ENCODE measurements around the gene PTPN21. TPM values are rescaled to one million over a fixed set of nuclear protein-coding genes. Genes with fewer than 3 reads are reported as not detected.

PTPN21 gene
- total and polyA plus RNA-seq, 2 donors (not counting 3 experiments of a cell fraction or from before 2014, with no cell fraction given), result 9.2 to 16.1 TPM

DNA sequence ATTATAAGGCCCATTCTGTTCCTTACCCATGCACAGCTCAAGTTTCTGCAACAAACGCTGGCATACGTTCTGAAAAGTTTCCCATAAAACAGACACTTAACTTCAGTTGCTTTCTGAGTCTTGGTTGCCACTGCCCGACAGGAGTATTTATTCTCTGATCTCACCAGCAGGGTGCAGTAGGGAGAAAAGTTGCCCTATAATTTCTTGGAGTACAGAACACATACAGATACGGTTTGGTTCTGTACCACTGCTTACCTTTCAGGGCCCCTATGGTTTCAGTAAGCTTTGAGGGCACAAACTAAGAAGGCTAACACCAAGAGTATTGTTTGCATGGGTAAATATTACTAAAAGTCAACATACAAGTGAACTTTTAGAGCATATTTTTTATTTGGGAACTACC lies 91.5 kb downstream of the PTPN21 start:
- Histone ChIP-seq H3K9me3 (replicated peaks; ENCODE audit: control insufficient read depth, insufficient read depth, low read length) (no peaks in the 10 kb centered on the region), H3K4me3 (replicated peaks in 1 of 3; ENCODE audit: insufficient read depth in 1 of 3, low read depth in 1 of 3, low read length in 3 of 3) (no peak overlapping the region), H2AFZ (ENCODE audit: low read depth, low read length) (no peak overlapping the region), H3K9ac (replicated peaks; ENCODE audit: extremely low read depth, insufficient read depth, low read length) (no peak overlapping the region), H3K4me1 (ENCODE audit: control insufficient read depth, extremely low read depth, insufficient read depth, low read length) (no peaks in the 10 kb centered on the region), H3K9me1 (replicated peaks; ENCODE audit: control insufficient read depth, extremely low read depth, insufficient read depth, low read length) (no peaks in the 10 kb centered on the region), H3K79me2 (ENCODE audit: control insufficient read depth, insufficient read depth, low read length) (no peaks in the 10 kb centered on the region), H3K27ac (ENCODE audit: insufficient read depth, low read depth, low read length) (no peak overlapping the region), H3K4me2 (ENCODE audit: insufficient read depth, low read length) (no peak overlapping the region), H3K27me3 (ENCODE audit: control insufficient read depth in 2 of 2, insufficient read depth in 2 of 2, low read length in 2 of 2) (no peaks in the 10 kb centered on the region), H4K20me1 (replicated peaks; ENCODE audit: control insufficient read depth, extremely low read depth, insufficient read depth, low read length) (no peaks in the 10 kb centered on the region), H3K36me3 (ENCODE audit: control insufficient read depth in 2 of 2, extremely low read depth in 1 of 2, insufficient read depth in 2 of 2, low read length in 2 of 2) (peaks cover 5 to 10% of the 10 kb centered on the region in 2 experiments)
- CTCF ChIA-PET, result interaction anchor here (1.3 kb wide), 1 partner anchor 13 kb away, joined by 5 read pairs; no protein-coding TSS in a partner anchor
- peak; percentile 28 to 40 for TF ChIP-seq CTCF (IDR thresholded peaks at IDR 0.05; ENCODE audit: extremely low read depth in 1 of 2, insufficient read depth in 1 of 2, low read depth in 1 of 2, low read length in 2 of 2)
- no peak for TF ChIP-seq MAX (IDR thresholded peaks at IDR 0.05; ENCODE audit: insufficient read depth, insufficient read length)
- no TSS peak for BruUV-seq (replicated peaks)
- POLR2A ChIA-PET, result no interaction called here
- dilution Hi-C loops (cut with MboI; ENCODE audit: extremely low pct_ligation_motif_present, low sequenced_read_pairs), result no loop called here
- peak; percentile 14 for DNase-seq (ENCODE audit: low read depth, low spot score)
- no peak for FAIRE-seq
- intact Hi-C loops (cut with micrococcal nuclease), result no loop called here

GRCh38 chr14:88454886-88455285 lies 99.9 kb downstream of the PTPN21 start:
- Histone ChIP-seq H3K36me3 (ENCODE audit: control insufficient read depth in 2 of 2, extremely low read depth in 1 of 2, insufficient read depth in 2 of 2, low read length in 2 of 2) (no peaks in the 10 kb centered on the region), H3K27ac (ENCODE audit: insufficient read depth, low read depth, low read length) (no peak overlapping the region), H2AFZ (ENCODE audit: low read depth, low read length) (no peak overlapping the region), H4K20me1 (replicated peaks; ENCODE audit: control insufficient read depth, extremely low read depth, insufficient read depth, low read length) (no peaks in the 10 kb centered on the region), H3K4me2 (ENCODE audit: insufficient read depth, low read length) (no peak overlapping the region), H3K4me1 (ENCODE audit: control insufficient read depth, extremely low read depth, insufficient read depth, low read length) (no peaks in the 10 kb centered on the region), H3K9me1 (replicated peaks; ENCODE audit: control insufficient read depth, extremely low read depth, insufficient read depth, low read length) (no peaks in the 10 kb centered on the region), H3K27me3 (ENCODE audit: control insufficient read depth in 2 of 2, insufficient read depth in 2 of 2, low read length in 2 of 2) (no peaks in the 10 kb centered on the region), H3K4me3 (replicated peaks in 1 of 3; ENCODE audit: insufficient read depth in 1 of 3, low read depth in 1 of 3, low read length in 3 of 3) (no peak overlapping the region), H3K9ac (replicated peaks; ENCODE audit: extremely low read depth, insufficient read depth, low read length) (no peak overlapping the region), H3K9me3 (replicated peaks; ENCODE audit: control insufficient read depth, insufficient read depth, low read length) (no peaks in the 10 kb centered on the region), H3K79me2 (ENCODE audit: control insufficient read depth, insufficient read depth, low read length) (no peaks in the 10 kb centered on the region)
- DNase-seq (ENCODE audit: low read depth, low spot score) (no peak), FAIRE-seq (no peak)
- TF ChIP-seq MAX (IDR thresholded peaks at IDR 0.05; ENCODE audit: insufficient read depth, insufficient read length), result no peak
- dilution Hi-C loops (cut with MboI; ENCODE audit: extremely low pct_ligation_motif_present, low sequenced_read_pairs), result no loop called here
- ChIA-PET CTCF (interaction anchor here (0.6 to 1.7 kb wide), 2 partner anchors 9 to 14 kb away, joined by 3 to 5 read pairs; no protein-coding TSS in a partner anchor), POLR2A (no interaction called here)
- intact Hi-C loops (cut with micrococcal nuclease), result no loop called here
- BruUV-seq (replicated peaks), result no TSS peak

All from endothelial cell of umbilical vein (primary cell).